H1 (cell line): ENCODE measurements around the gene ZNF214. TPM values are rescaled to one million over a fixed set of nuclear protein-coding genes. Genes with fewer than 3 reads are reported as not detected.

Experiments
- CTCF ChIA-PET: fragments of 300-600 bp; sonication (Branson Sonifier 250); formaldehyde crosslinking; loops from one replicate; lab custom pipeline; 2021; ENCODE audit not compliant: partially characterized antibody; lab: Charles Lee
- POLR2A ChIA-PET: fragments of 300-600 bp; sonication (Branson Sonifier 250); formaldehyde crosslinking; loops from one replicate; lab custom pipeline; 2021; ENCODE audit warnings: inconsistent platforms; ENCODE audit not compliant: partially characterized antibody; lab: Charles Lee
- DNase-seq, 2 experiments: peaks; one replicate each; pipeline versions ENCODE4 v3.0.0 to v3.0.0-alpha.2; 2010 to 2022; ENCODE audit warnings: low spot score in 2 of 2, low read depth in 1 of 2, mixed read lengths in 1 of 2
- FAIRE-seq: peaks from 2 replicates; lab custom pipeline; 2011; peaks lifted over from hg19 to GRCh38; lab: Jason Lieb, UNC
- H2AFZ ChIP-seq: 2 replicates; pipeline ENCODE4 v1.8.1; 2012; ENCODE audit warnings: low read length, inconsistent platforms
- H2AK5ac ChIP-seq: 2 replicates; pipeline ENCODE4 v1.6.1; 2013; ENCODE audit warnings: low read depth, low read length
- H2BK120ac ChIP-seq: replicated peaks from 2 replicates; pipeline ENCODE3; 2013; ENCODE audit warnings: low read depth, low read length, inconsistent platforms
- H2BK12ac ChIP-seq: 2 replicates; pipeline ENCODE4 v1.6.1; 2013; ENCODE audit warnings: low read depth, low read length
- H2BK15ac ChIP-seq: 2 replicates; pipeline ENCODE4 v1.6.1; 2013; ENCODE audit warnings: low read length
- H2BK20ac ChIP-seq: 2 replicates; pipeline ENCODE4 v1.6.1; 2013; ENCODE audit warnings: low read length
- H2BK5ac ChIP-seq: 2 replicates; pipeline ENCODE4 v1.6.1; 2013; ENCODE audit warnings: low read depth, low read length
- H3K14ac ChIP-seq: 2 replicates; pipeline ENCODE4 v1.6.1; 2013; ENCODE audit warnings: inconsistent platforms; ENCODE audit not compliant: insufficient read length
- H3K18ac ChIP-seq: 2 replicates; pipeline ENCODE4 v1.6.1; 2013; ENCODE audit warnings: low read length; ENCODE audit errors: extremely low read depth
- H3K23ac ChIP-seq: 2 replicates; pipeline ENCODE4 v1.6.1; 2013; ENCODE audit warnings: inconsistent platforms; ENCODE audit not compliant: insufficient read length
- H3K23me2 ChIP-seq: 2 replicates; pipeline ENCODE4 v1.6.1; 2013; ENCODE audit warnings: low read depth, low read length
- H3K27ac ChIP-seq: 2 replicates; pipeline ENCODE4 v1.6.1; 2011; ENCODE audit warnings: low read depth, low read length, inconsistent platforms
- H3K27me3 ChIP-seq, 4 experiments: replicated peaks in 1 of 4; 1 replicate in 1 of 4; 2 replicates in 3 of 4; pipeline versions ENCODE4 v1.6.1 to v1.8.1; 2011 to 2013; ENCODE audit warnings: low read length in 3 of 4, mild to moderate bottlenecking in 3 of 4, inconsistent platforms in 2 of 4, mixed read lengths in 2 of 4, moderate library complexity in 1 of 4; ENCODE audit not compliant: control insufficient read depth in 3 of 4, insufficient read depth in 3 of 4; ENCODE audit errors: extremely low read depth in 1 of 4
- H3K36me3 ChIP-seq, 4 experiments: 2 replicates each; pipeline versions ENCODE4 v1.6.1 to v1.8.1; 2011 to 2013; ENCODE audit warnings: mild to moderate bottlenecking in 4 of 4, low read length in 3 of 4, moderate library complexity in 2 of 4, control low read depth in 1 of 4, inconsistent platforms in 1 of 4; ENCODE audit not compliant: insufficient read depth in 4 of 4, control insufficient read depth in 2 of 4
- H3K4ac ChIP-seq: replicated peaks from 2 replicates; pipeline ENCODE3; 2013; ENCODE audit warnings: low read length, low read depth, mixed read lengths, inconsistent platforms; ENCODE audit not compliant: insufficient read length
- H3K4me1 ChIP-seq, 4 experiments: replicated peaks in 1 of 4; 1 replicate in 1 of 4; 2 replicates in 3 of 4; pipeline versions ENCODE4 v1.6.1 to v1.8.1; 2011 to 2013; ENCODE audit warnings: low read length in 3 of 4, inconsistent platforms in 2 of 4, mixed read lengths in 1 of 4; ENCODE audit not compliant: insufficient read depth in 4 of 4, control insufficient read depth in 3 of 4
- H3K4me2 ChIP-seq, 2 experiments: 2 replicates each; pipeline versions ENCODE4 v1.6.1 to v1.8.1; 2011 to 2013; ENCODE audit warnings: low read depth in 2 of 2, low read length in 2 of 2, control low read depth in 1 of 2, inconsistent platforms in 1 of 2, mild to moderate bottlenecking in 1 of 2; ENCODE audit not compliant: insufficient read depth in 1 of 2
- H3K4me3 ChIP-seq, 4 experiments: fragments of 200-600, 300-600 bp in 1 of 4; sonication (generic), shearing (Covaris generic), sonication (Bioruptor Twin) in 1 of 4; 2 replicates each; pipeline versions ENCODE4 v1.5.1 to v1.8.1; 2011 to 2016; ENCODE audit warnings: low read length in 4 of 4, low read depth in 3 of 4, control low read depth in 2 of 4, inconsistent platforms in 2 of 4, mild to moderate bottlenecking in 2 of 4, mixed read lengths in 1 of 4, moderate library complexity in 1 of 4; ENCODE audit not compliant: insufficient read depth in 2 of 4; ENCODE audit errors: extremely low read depth in 1 of 4
- H3K56ac ChIP-seq: replicated peaks from 2 replicates; pipeline ENCODE3; 2013; ENCODE audit warnings: low read depth, mild to moderate bottlenecking, mixed read lengths, low read length, inconsistent platforms; ENCODE audit not compliant: insufficient read length
- H3K79me1 ChIP-seq: 2 replicates; pipeline ENCODE4 v1.6.1; 2013; ENCODE audit warnings: low read depth, low read length, control low read depth
- H3K79me2 ChIP-seq, 2 experiments: 2 replicates each; pipeline versions ENCODE4 v1.6.1 to v1.8.1; 2012 to 2013; ENCODE audit warnings: low read length in 2 of 2, mild to moderate bottlenecking in 2 of 2, inconsistent platforms in 1 of 2; ENCODE audit not compliant: insufficient read depth in 2 of 2, control insufficient read depth in 1 of 2
- H3K9ac ChIP-seq, 4 experiments: replicated peaks in 1 of 4; 1 replicate in 1 of 4; 2 replicates in 3 of 4; pipeline versions ENCODE4 v1.6.1 to v1.8.1; 2011 to 2013; ENCODE audit warnings: low read depth in 3 of 4, low read length in 3 of 4, control low read depth in 2 of 4, mild to moderate bottlenecking in 2 of 4, moderate library complexity in 2 of 4, inconsistent platforms in 1 of 4; ENCODE audit errors: extremely low read depth in 1 of 4
- H3K9me3 ChIP-seq, 2 experiments: 2 replicates each; pipeline versions ENCODE4 v1.6.1 to v1.8.1; 2012 to 2013; ENCODE audit warnings: mild to moderate bottlenecking in 2 of 2, moderate library complexity in 2 of 2, control low read depth in 1 of 2, inconsistent platforms in 1 of 2, low read depth in 1 of 2, low read length in 1 of 2, mixed read lengths in 1 of 2; ENCODE audit not compliant: insufficient read depth in 2 of 2
- H4K20me1 ChIP-seq, 2 experiments: replicated peaks in 1 of 2; 2 replicates each; pipeline versions ENCODE3 to v1.8.1; 2011 to 2013; ENCODE audit warnings: inconsistent platforms in 2 of 2, low read length in 2 of 2, mild to moderate bottlenecking in 1 of 2; ENCODE audit not compliant: insufficient read depth in 2 of 2, control insufficient read depth in 1 of 2
- H4K5ac ChIP-seq: 2 replicates; pipeline ENCODE4 v1.6.1; 2013; ENCODE audit warnings: low read length, low read depth, mixed read lengths, inconsistent platforms; ENCODE audit not compliant: insufficient read length
- H4K8ac ChIP-seq: 2 replicates; pipeline ENCODE4 v1.8.0; 2013; ENCODE audit warnings: mild to moderate bottlenecking, moderate library complexity, low read length, inconsistent platforms; ENCODE audit not compliant: insufficient read depth; ENCODE audit errors: extremely low read depth
- H4K91ac ChIP-seq: replicated peaks from 2 replicates; pipeline ENCODE3; 2013; ENCODE audit warnings: low read length, mixed read lengths, inconsistent platforms; ENCODE audit not compliant: insufficient read length
- BRCA1 ChIP-seq: IDR thresholded peaks from 2 replicates; pipeline ENCODE4 v1.6.1; 2012; ENCODE audit warnings: low read depth, low read length, improper control_type of control experiment
- CBX8 ChIP-seq: fragments of 300-800, 300-1000 bp; sonication (generic); IDR thresholded peaks from 2 replicates; pipeline ENCODE4 v1.7.1; 2016; ENCODE audit warnings: low read depth, low read length, borderline replicate concordance
- CHD2 ChIP-seq: IDR thresholded peaks from 2 replicates; pipeline ENCODE4 v1.6.1; 2012; ENCODE audit warnings: low read length, improper control_type of control experiment
- CREB1 ChIP-seq: IDR thresholded peaks from 2 replicates; pipeline ENCODE4 v1.6.1; 2012; ENCODE audit warnings: inconsistent platforms
- EGR1 ChIP-seq: IDR thresholded peaks from 2 replicates; pipeline ENCODE4 v1.6.1; 2011; ENCODE audit warnings: low read depth, low read length, borderline replicate concordance
- EP300 ChIP-seq, 2 experiments: IDR thresholded peaks; 1 replicate in 1 of 2; 2 replicates in 1 of 2; pipeline ENCODE4 v1.6.1; 2011 to 2012; ENCODE audit warnings: low read depth in 2 of 2, low read length in 2 of 2, mild to moderate bottlenecking in 2 of 2, borderline replicate concordance in 1 of 2, inconsistent platforms in 1 of 2, moderate library complexity in 1 of 2
- FOSL1 ChIP-seq: IDR thresholded peaks from 2 replicates; pipeline ENCODE4 v1.6.1; 2011; ENCODE audit warnings: mild to moderate bottlenecking, low read depth, low read length, moderate library complexity; ENCODE audit not compliant: insufficient read depth
- KDM4A ChIP-seq: IDR thresholded peaks from one replicate; pipeline ENCODE4 v1.7.1; 2012; ENCODE audit warnings: low read depth, mild to moderate bottlenecking, moderate library complexity, low read length, inconsistent platforms; ENCODE audit not compliant: severe bottlenecking
- MAFK ChIP-seq: IDR thresholded peaks from 2 replicates; pipeline ENCODE4 v1.6.1; 2012; ENCODE audit warnings: low read depth, mild to moderate bottlenecking, improper control_type of control experiment, low read length
- NANOG ChIP-seq: IDR thresholded peaks from 2 replicates; pipeline ENCODE4 v1.6.1; 2011; ENCODE audit warnings: low read length, low read depth, mild to moderate bottlenecking, inconsistent platforms; ENCODE audit not compliant: insufficient read depth, poor library complexity, severe bottlenecking
- POLR2A ChIP-seq, 2 experiments: IDR thresholded peaks; 1 replicate in 1 of 2; 2 replicates in 1 of 2; pipeline ENCODE4 v1.6.1; 2011; ENCODE audit warnings: low read depth in 2 of 2, low read length in 2 of 2, mild to moderate bottlenecking in 2 of 2; ENCODE audit errors: control extremely low read depth in 1 of 2
- POLR2AphosphoS5 ChIP-seq: IDR thresholded peaks from 2 replicates; pipeline ENCODE4 v1.6.1; 2011; ENCODE audit warnings: low read depth, low read length
- POU5F1 ChIP-seq: IDR thresholded peaks from 2 replicates; pipeline ENCODE4 v1.6.1; 2011; ENCODE audit warnings: low read depth, mild to moderate bottlenecking, low read length, moderate library complexity
- RFX5 ChIP-seq: IDR thresholded peaks from 2 replicates; pipeline ENCODE4 v1.6.1; 2011; ENCODE audit warnings: low read depth, low read length, improper control_type of control experiment, borderline replicate concordance
- TEAD4 ChIP-seq: IDR thresholded peaks from 2 replicates; pipeline ENCODE4 v1.6.1; 2012; ENCODE audit warnings: low read depth, low read length, inconsistent platforms, mixed read lengths
- YY1 ChIP-seq: IDR thresholded peaks from 2 replicates; pipeline ENCODE4 v1.6.1; 2011; ENCODE audit warnings: low read depth, mild to moderate bottlenecking, low read length
- WGBS, 2 experiments: shearing (Covaris generic) in 1 of 2; methylation state at CpG; one replicate each; pipeline versions ENCODE4 v1.1.6 to v1.1.7; 2013 to 2015; ENCODE audit warnings: low lambda C conversion rate in 2 of 2, mixed read lengths in 2 of 2, inconsistent platforms in 1 of 2, low coverage in 1 of 2, missing lambda C conversion rate in 1 of 2; ENCODE audit not compliant: insufficient replicate concordance in 2 of 2, insufficient coverage in 1 of 2, insufficient read length in 1 of 2; ENCODE audit errors: extremely low coverage in 1 of 2, missing lambda C conversion rate in 1 of 2; 5-methylcytosine and 5-hydroxymethylcytosine counted together
- polyA plus RNA-seq, 7 experiments: library from polyadenylated mRNA; depleted of rRNA in 3 of 7; stranded (reverse) in 5 of 7; unstranded in 2 of 7; fragments of >200 nt in 5 of 7; fragments of 200-250 nt in 2 of 7; gene quantifications; 1 replicate in 5 of 7; 2 replicates in 1 of 7; 4 replicates in 1 of 7; pipeline versions ENCODE4 v1.2.1 to v1.2.3, GENCODE V29; 2011 to 2013; ENCODE audit warnings: missing spikeins in 2 of 7, mixed read lengths in 2 of 7
- total RNA-seq: library from RNA; stranded (reverse); fragmentation: NEBNext Ultra II Directional; extraction: Animal tissue kit (Norgen Biotek cat#: 25700); gene quantifications from 2 replicates; pipeline ENCODE4 v1.2.1, GENCODE V29; 2021

Gene ZNF214
- total and polyA plus RNA-seq, 2 of the 8 experiments (the other 6 are each of a cell fraction or from before 2014, with no cell fraction given), result 0.80 to 3.2 TPM

DNA sequence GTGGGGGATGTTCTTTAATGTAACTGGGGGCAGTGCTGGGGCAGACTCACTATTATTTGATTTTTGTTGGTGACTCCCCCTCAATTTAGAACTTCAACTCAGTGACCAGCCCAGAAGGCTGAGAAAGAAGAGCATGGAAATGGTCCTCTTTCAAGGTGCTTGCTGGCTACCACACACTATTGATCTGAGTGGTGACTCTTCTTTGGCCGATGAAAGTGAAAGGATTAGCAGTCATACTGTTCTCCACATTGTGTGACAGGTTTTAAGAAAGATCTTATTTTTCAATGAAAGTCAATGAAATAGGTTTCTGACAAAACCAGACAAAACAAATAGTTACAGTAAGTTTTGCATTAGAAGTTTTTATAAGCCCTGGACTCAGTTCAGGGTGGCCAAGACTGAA lies 30.0 kb upstream of the ZNF214 start:
- FAIRE-seq, result no peak
- no peak overlapping the region for H4K5ac ChIP-seq
- no peak overlapping the region for H4K91ac ChIP-seq
- H2BK12ac ChIP-seq, result no peak overlapping the region
- no peak overlapping the region for H4K8ac ChIP-seq
- no peaks in the 10 kb centered on the region for H3K79me2 ChIP-seq
- H2BK20ac ChIP-seq, result no peak overlapping the region
- no peak overlapping the region for H3K27ac ChIP-seq
- H3K4me2 ChIP-seq, result no peak overlapping the region
- H3K14ac ChIP-seq, result no peak overlapping the region
- no peak overlapping the region for H3K4ac ChIP-seq
- CTCF ChIA-PET, result no interaction called here
- H3K23ac ChIP-seq, result no peak overlapping the region
- no peak overlapping the region for H3K18ac ChIP-seq
- H3K36me3 ChIP-seq, result no peaks in the 10 kb centered on the region
- 100% methylated on average over 1 of the region's 1 CpG; no CpG with 5 or more reads in 1 of the 2 experiments for WGBS, 2 experiments
- H4K20me1 ChIP-seq, result no peaks in the 10 kb centered on the region
- no peak overlapping the region for H3K4me3 ChIP-seq
- H3K27me3 ChIP-seq, result no peaks in the 10 kb centered on the region
- H2AK5ac ChIP-seq, result no peak overlapping the region
- H3K79me1 ChIP-seq, result no peaks in the 10 kb centered on the region
- no peak overlapping the region for H2BK15ac ChIP-seq
- H2BK120ac ChIP-seq, result no peak overlapping the region
- no peaks in the 10 kb centered on the region for H3K9me3 ChIP-seq
- H3K23me2 ChIP-seq, result no peaks in the 10 kb centered on the region
- DNase-seq, result no peak
- H3K56ac ChIP-seq, result no peak overlapping the region
- POLR2A ChIA-PET, result no interaction called here
- H3K4me1 ChIP-seq, result no peaks in the 10 kb centered on the region
- no peak overlapping the region for H2BK5ac ChIP-seq
- H3K9ac ChIP-seq, result no peak overlapping the region
- no peak overlapping the region for H2AFZ ChIP-seq
- TF ChIP-seq RFX5, result no peak
- no peak for TF ChIP-seq POLR2A (IDR thresholded peaks at IDR 0.05; ENCODE audit: control extremely low read depth in 1 of 2, low read depth in 2 of 2, low read length in 2 of 2)
- no peak for TF ChIP-seq MAFK
- no peak for TF ChIP-seq NANOG
- no peak for TF ChIP-seq CREB1
- TF ChIP-seq POLR2AphosphoS5, result no peak
- TF ChIP-seq YY1, result no peak
- TF ChIP-seq CBX8, result no peak
- no peak for TF ChIP-seq BRCA1
- TF ChIP-seq EGR1, result no peak
- no peak for TF ChIP-seq EP300 (IDR thresholded peaks at IDR 0.05; ENCODE audit: borderline replicate concordance in 1 of 2, low read depth in 2 of 2, low read length in 2 of 2)
- no peak for TF ChIP-seq TEAD4
- no peak for TF ChIP-seq POU5F1
- TF ChIP-seq FOSL1, result no peak
- no peak for TF ChIP-seq CHD2
- TF ChIP-seq KDM4A, result no peak
